Measurements from ENCODE around the gene LYRM1.

DNA sequence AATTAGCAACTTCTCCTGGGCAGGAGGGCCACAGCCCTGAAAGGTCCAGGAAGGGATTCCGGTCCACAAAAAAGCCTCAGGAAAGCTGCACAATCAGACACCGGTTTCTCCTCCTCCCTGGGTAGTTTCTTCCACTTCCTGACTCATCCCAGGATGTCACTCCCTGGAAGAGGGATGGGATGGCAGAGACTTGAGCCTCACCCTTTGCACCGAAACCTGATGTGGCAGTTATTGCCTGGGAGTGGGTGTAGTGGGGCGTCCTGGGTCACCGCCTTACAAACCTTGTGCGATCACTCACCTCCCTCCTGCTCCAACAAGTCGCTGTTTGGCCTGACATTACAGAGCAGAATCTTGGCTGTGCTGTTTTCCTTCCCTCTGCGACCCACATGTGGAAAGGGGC is 70.8 kb downstream of the LYRM1 start:
- TF ChIP-seq, protein P1, sequence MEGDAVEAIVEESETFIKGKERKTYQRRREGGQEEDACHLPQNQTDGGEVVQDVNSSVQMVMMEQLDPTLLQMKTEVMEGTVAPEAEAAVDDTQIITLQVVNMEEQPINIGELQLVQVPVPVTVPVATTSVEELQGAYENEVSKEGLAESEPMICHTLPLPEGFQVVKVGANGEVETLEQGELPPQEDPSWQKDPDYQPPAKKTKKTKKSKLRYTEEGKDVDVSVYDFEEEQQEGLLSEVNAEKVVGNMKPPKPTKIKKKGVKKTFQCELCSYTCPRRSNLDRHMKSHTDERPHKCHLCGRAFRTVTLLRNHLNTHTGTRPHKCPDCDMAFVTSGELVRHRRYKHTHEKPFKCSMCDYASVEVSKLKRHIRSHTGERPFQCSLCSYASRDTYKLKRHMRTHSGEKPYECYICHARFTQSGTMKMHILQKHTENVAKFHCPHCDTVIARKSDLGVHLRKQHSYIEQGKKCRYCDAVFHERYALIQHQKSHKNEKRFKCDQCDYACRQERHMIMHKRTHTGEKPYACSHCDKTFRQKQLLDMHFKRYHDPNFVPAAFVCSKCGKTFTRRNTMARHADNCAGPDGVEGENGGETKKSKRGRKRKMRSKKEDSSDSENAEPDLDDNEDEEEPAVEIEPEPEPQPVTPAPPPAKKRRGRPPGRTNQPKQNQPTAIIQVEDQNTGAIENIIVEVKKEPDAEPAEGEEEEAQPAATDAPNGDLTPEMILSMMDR (IDR thresholded peaks at IDR 0.05): no peak
- TF ChIP-seq EZH2phosphoT487 (IDR thresholded peaks at IDR 0.05; ENCODE audit: borderline replicate concordance, low read depth): no peak
- TF ChIP-seq MAX (IDR thresholded peaks at IDR 0.05; ENCODE audit: low read depth): no peak
- TF ChIP-seq MXI1 (IDR thresholded peaks at IDR 0.05; ENCODE audit: low read depth, low read length): no peak
- TF ChIP-seq, protein P2, sequence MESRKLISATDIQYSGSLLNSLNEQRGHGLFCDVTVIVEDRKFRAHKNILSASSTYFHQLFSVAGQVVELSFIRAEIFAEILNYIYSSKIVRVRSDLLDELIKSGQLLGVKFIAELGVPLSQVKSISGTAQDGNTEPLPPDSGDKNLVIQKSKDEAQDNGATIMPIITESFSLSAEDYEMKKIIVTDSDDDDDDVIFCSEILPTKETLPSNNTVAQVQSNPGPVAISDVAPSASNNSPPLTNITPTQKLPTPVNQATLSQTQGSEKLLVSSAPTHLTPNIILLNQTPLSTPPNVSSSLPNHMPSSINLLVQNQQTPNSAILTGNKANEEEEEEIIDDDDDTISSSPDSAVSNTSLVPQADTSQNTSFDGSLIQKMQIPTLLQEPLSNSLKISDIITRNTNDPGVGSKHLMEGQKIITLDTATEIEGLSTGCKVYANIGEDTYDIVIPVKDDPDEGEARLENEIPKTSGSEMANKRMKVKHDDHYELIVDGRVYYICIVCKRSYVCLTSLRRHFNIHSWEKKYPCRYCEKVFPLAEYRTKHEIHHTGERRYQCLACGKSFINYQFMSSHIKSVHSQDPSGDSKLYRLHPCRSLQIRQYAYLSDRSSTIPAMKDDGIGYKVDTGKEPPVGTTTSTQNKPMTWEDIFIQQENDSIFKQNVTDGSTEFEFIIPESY (IDR thresholded peaks at IDR 0.05; ENCODE audit: borderline replicate concordance, low read depth): no peak
- TF ChIP-seq TAF1 (IDR thresholded peaks at IDR 0.05; ENCODE audit: borderline replicate concordance, low read depth, low read length): no peak
- no peak for TF ChIP-seq RFX5 (IDR thresholded peaks at IDR 0.05; ENCODE audit: low read length)
- no peak for TF ChIP-seq YY1 (IDR thresholded peaks at IDR 0.05; ENCODE audit: low read depth)
- TF ChIP-seq ELF1 (IDR thresholded peaks at IDR 0.05): no peak
- no peak for TF ChIP-seq JUND (IDR thresholded peaks at IDR 0.05)
- no peak for TF ChIP-seq POLR2AphosphoS5 (IDR thresholded peaks at IDR 0.05; ENCODE audit: low read depth, low read length)
- TF ChIP-seq TEAD4 (IDR thresholded peaks at IDR 0.05; ENCODE audit: borderline replicate concordance, insufficient read depth): no peak
- TF ChIP-seq, protein P3, sequence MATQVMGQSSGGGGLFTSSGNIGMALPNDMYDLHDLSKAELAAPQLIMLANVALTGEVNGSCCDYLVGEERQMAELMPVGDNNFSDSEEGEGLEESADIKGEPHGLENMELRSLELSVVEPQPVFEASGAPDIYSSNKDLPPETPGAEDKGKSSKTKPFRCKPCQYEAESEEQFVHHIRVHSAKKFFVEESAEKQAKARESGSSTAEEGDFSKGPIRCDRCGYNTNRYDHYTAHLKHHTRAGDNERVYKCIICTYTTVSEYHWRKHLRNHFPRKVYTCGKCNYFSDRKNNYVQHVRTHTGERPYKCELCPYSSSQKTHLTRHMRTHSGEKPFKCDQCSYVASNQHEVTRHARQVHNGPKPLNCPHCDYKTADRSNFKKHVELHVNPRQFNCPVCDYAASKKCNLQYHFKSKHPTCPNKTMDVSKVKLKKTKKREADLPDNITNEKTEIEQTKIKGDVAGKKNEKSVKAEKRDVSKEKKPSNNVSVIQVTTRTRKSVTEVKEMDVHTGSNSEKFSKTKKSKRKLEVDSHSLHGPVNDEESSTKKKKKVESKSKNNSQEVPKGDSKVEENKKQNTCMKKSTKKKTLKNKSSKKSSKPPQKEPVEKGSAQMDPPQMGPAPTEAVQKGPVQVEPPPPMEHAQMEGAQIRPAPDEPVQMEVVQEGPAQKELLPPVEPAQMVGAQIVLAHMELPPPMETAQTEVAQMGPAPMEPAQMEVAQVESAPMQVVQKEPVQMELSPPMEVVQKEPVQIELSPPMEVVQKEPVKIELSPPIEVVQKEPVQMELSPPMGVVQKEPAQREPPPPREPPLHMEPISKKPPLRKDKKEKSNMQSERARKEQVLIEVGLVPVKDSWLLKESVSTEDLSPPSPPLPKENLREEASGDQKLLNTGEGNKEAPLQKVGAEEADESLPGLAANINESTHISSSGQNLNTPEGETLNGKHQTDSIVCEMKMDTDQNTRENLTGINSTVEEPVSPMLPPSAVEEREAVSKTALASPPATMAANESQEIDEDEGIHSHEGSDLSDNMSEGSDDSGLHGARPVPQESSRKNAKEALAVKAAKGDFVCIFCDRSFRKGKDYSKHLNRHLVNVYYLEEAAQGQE (IDR thresholded peaks at IDR 0.05; ENCODE audit: low read depth, low read length): no peak
- TF ChIP-seq EP300 (IDR thresholded peaks at IDR 0.05; ENCODE audit: borderline replicate concordance in 1 of 2, low read depth in 1 of 2, low read length in 1 of 2): no peak
